ENCODE measurements around the gene SARS2. TPM values are rescaled to one million over a fixed set of nuclear protein-coding genes. Genes with fewer than 3 reads are reported as not detected.
"Not testable (repeated sequence)": the region's sequence is repeated elsewhere in the genome, so short reads cannot be mapped to it uniquely, and the experiment has no call there.

SARS2 gene
- total RNA-seq, 2 donors from 2014 or later: 21.1 to 30.1 TPM

- ATAC-seq (replicated peaks in 1 of 2) (no peak), DNase-seq (no peak)
- no peak overlapping the region for H3K27ac Mint-ChIP-seq
- peaks cover 9% of the 10 kb centered on the region for H3K4me1 Mint-ChIP-seq (ENCODE audit: low read depth)
- H3K36me3 Mint-ChIP-seq (ENCODE audit: insufficient read depth in 2 of 2): no peaks in the 10 kb centered on the region
- no peaks in the 10 kb centered on the region for H3K27me3 Mint-ChIP-seq (ENCODE audit: low read depth)
- no peak overlapping the region for H3K4me3 Mint-ChIP-seq
- no peaks in the 10 kb centered on the region for H3K9me3 Mint-ChIP-seq
These were observed 27.7 kb upstream of the SARS2 start for GRCh38 chr19:38958301-38958700.

- no peak for DNase-seq
- peaks cover 8% of the 10 kb centered on the region for H3K4me1 Mint-ChIP-seq (ENCODE audit: low read depth)
- H3K36me3 Mint-ChIP-seq (ENCODE audit: insufficient read depth in 2 of 2): no peaks in the 10 kb centered on the region
These were observed 25.7 kb upstream of the SARS2 start for GRCh38 chr19:38956264-38956663.

GRCh38 chr19:38953677-38954076 lies 23.1 kb upstream of the SARS2 start:
- ATAC-seq (replicated peaks in 1 of 2): no peak
- DNase-seq: no peak
- no peaks in the 10 kb centered on the region for H3K9me3 Mint-ChIP-seq
- peaks cover 21% of the 10 kb centered on the region for H3K27me3 Mint-ChIP-seq (ENCODE audit: low read depth)
- H3K27ac Mint-ChIP-seq: no peak overlapping the region
- peaks cover 18% of the 10 kb centered on the region for H3K4me1 Mint-ChIP-seq (ENCODE audit: low read depth)
- no peaks in the 10 kb centered on the region for H3K36me3 Mint-ChIP-seq (ENCODE audit: insufficient read depth in 2 of 2)
- H3K4me3 Mint-ChIP-seq: no peak overlapping the region

More at GRCh38 chr19:38956264-38956663, 25.7 kb upstream of the SARS2 start:
- no peak overlapping the region for H3K27ac Mint-ChIP-seq
- ATAC-seq (replicated peaks in 1 of 2): no peak
- H3K9me3 Mint-ChIP-seq: no peaks in the 10 kb centered on the region
- H3K4me3 Mint-ChIP-seq: no peak overlapping the region
- peaks cover 11% of the 10 kb centered on the region for H3K27me3 Mint-ChIP-seq (ENCODE audit: low read depth)

GRCh38 chr19:38952395-38953165 lies 22.0 kb upstream of the SARS2 start:
- H3K36me3 Mint-ChIP-seq (ENCODE audit: insufficient read depth in 2 of 2): no peaks in the 10 kb centered on the region
- H3K4me3 Mint-ChIP-seq: no peak overlapping the region
- peaks cover 24% of the 10 kb centered on the region for H3K27me3 Mint-ChIP-seq (ENCODE audit: low read depth)
- no peaks in the 10 kb centered on the region for H3K9me3 Mint-ChIP-seq
- H3K4me1 Mint-ChIP-seq (ENCODE audit: low read depth): peaks cover 18% of the 10 kb centered on the region
- DNase-seq: peak; percentile 40 to 47
- ATAC-seq (replicated peaks in 1 of 2): peak in 1 of 2 donors; percentile 31
- no peak overlapping the region for H3K27ac Mint-ChIP-seq

- no peak overlapping the region for H3K27ac Mint-ChIP-seq
- peaks cover 18% of the 10 kb centered on the region for H3K4me1 Mint-ChIP-seq (ENCODE audit: low read depth)
- peaks cover 32% of the 10 kb centered on the region for H3K27me3 Mint-ChIP-seq (ENCODE audit: low read depth)
- H3K36me3 Mint-ChIP-seq (ENCODE audit: insufficient read depth in 2 of 2): no peaks in the 10 kb centered on the region
- no peaks in the 10 kb centered on the region for H3K9me3 Mint-ChIP-seq
- DNase-seq (no peak), ATAC-seq (replicated peaks in 1 of 2) (no peak)
- H3K4me3 Mint-ChIP-seq: peak overlapping the region in 1 of 2 donors; percentile 20
These were observed 20.6 kb upstream of the SARS2 start for GRCh38 chr19:38951187-38951586.

GRCh38 chr19:38949580-38950367 lies 19.2 kb upstream of the SARS2 start:
- Mint-ChIP-seq H3K4me1 (ENCODE audit: low read depth) (peaks cover 18% of the 10 kb centered on the region), H3K27ac (no peak overlapping the region), H3K27me3 (ENCODE audit: low read depth) (peaks cover 32% of the 10 kb centered on the region), H3K36me3 (ENCODE audit: insufficient read depth in 2 of 2) (no peaks in the 10 kb centered on the region), H3K4me3 (peak overlapping the region; percentile 59 to 77), H3K9me3 (no peaks in the 10 kb centered on the region)
- DNase-seq: peak; percentile 91 to 92
- peak; percentile 94 to 95 for ATAC-seq (replicated peaks in 1 of 2)

- Mint-ChIP-seq H3K4me1 (ENCODE audit: low read depth) (peaks cover 11% of the 10 kb centered on the region), H3K27ac (no peak overlapping the region), H3K9me3 (no peaks in the 10 kb centered on the region), H3K27me3 (ENCODE audit: low read depth) (peaks cover 21% of the 10 kb centered on the region), H3K4me3 (no peak overlapping the region), H3K36me3 (ENCODE audit: insufficient read depth in 2 of 2) (no peaks in the 10 kb centered on the region)
- DNase-seq (no peak), ATAC-seq (replicated peaks in 1 of 2) (no peak)
These were observed 15.9 kb upstream of the SARS2 start for GRCh38 chr19:38946229-38947010.

- Mint-ChIP-seq H3K27me3 (ENCODE audit: low read depth) (peaks cover 21% of the 10 kb centered on the region), H3K36me3 (ENCODE audit: insufficient read depth in 2 of 2) (no peaks in the 10 kb centered on the region), H3K4me3 (no peak overlapping the region), H3K27ac (no peak overlapping the region), H3K9me3 (no peaks in the 10 kb centered on the region), H3K4me1 (ENCODE audit: low read depth) (peaks cover 11% of the 10 kb centered on the region)
- DNase-seq: no peak
- ATAC-seq (replicated peaks in 1 of 2): no peak
These were observed 15.1 kb upstream of the SARS2 start for GRCh38 chr19:38945562-38946228.

- Mint-ChIP-seq H3K27ac (no peak overlapping the region), H3K9me3 (no peaks in the 10 kb centered on the region), H3K27me3 (ENCODE audit: low read depth) (peaks cover 22% of the 10 kb centered on the region), H3K4me3 (no peak overlapping the region), H3K36me3 (ENCODE audit: insufficient read depth in 2 of 2) (no peaks in the 10 kb centered on the region), H3K4me1 (ENCODE audit: low read depth) (peaks cover 6% of the 10 kb centered on the region)
- no peak for DNase-seq
- ATAC-seq (replicated peaks in 1 of 2): no peak
These were observed 14.5 kb upstream of the SARS2 start for GRCh38 chr19:38944981-38945506.

GRCh38 chr19:38942471-38943181 lies 12.1 kb upstream of the SARS2 start:
- ATAC-seq (replicated peaks in 1 of 2): no peak
- peaks cover 6% of the 10 kb centered on the region for H3K4me1 Mint-ChIP-seq (ENCODE audit: low read depth)
- H3K9me3 Mint-ChIP-seq: no peaks in the 10 kb centered on the region
- peaks cover 17% of the 10 kb centered on the region for H3K27me3 Mint-ChIP-seq (ENCODE audit: low read depth)
- H3K27ac Mint-ChIP-seq: no peak overlapping the region
- no peak overlapping the region for H3K4me3 Mint-ChIP-seq
- no peak for DNase-seq
- no peaks in the 10 kb centered on the region for H3K36me3 Mint-ChIP-seq (ENCODE audit: insufficient read depth in 2 of 2)

- Mint-ChIP-seq H3K4me3 (no peak overlapping the region), H3K36me3 (ENCODE audit: insufficient read depth in 2 of 2) (no peaks in the 10 kb centered on the region), H3K9me3 (no peaks in the 10 kb centered on the region), H3K4me1 (ENCODE audit: low read depth) (peaks cover 6% of the 10 kb centered on the region), H3K27me3 (ENCODE audit: low read depth) (peaks cover 17% of the 10 kb centered on the region), H3K27ac (no peak overlapping the region)
- DNase-seq (no peak), ATAC-seq (replicated peaks in 1 of 2) (no peak)
These were observed 11.4 kb upstream of the SARS2 start for GRCh38 chr19:38941979-38942378.

GRCh38 chr19:38941466-38941865 lies 10.9 kb upstream of the SARS2 start:
- peaks cover 12% of the 10 kb centered on the region for H3K27me3 Mint-ChIP-seq (ENCODE audit: low read depth)
- not testable (repeated sequence) for H3K36me3 Mint-ChIP-seq (ENCODE audit: insufficient read depth in 2 of 2); H3K27ac Mint-ChIP-seq; DNase-seq; H3K9me3 Mint-ChIP-seq; H3K4me3 Mint-ChIP-seq; H3K4me1 Mint-ChIP-seq (ENCODE audit: low read depth); ATAC-seq (replicated peaks in 1 of 2)
